Ishikawa (cell line): Measurements from ENCODE around the gene ATP9B.

Source experiments
- CEBPB ChIP-seq: IDR thresholded peaks from 2 replicates; pipeline ENCODE4 v1.6.1; 2012
- CREB1 ChIP-seq: IDR thresholded peaks from 2 replicates; pipeline ENCODE4 v1.6.1; 2012; ENCODE audit warnings: low read depth
- EGR1 ChIP-seq: IDR thresholded peaks from 2 replicates; pipeline ENCODE4 v1.6.1; 2012
- EP300 ChIP-seq: IDR thresholded peaks from 2 replicates; pipeline ENCODE4 v1.6.1; 2012; ENCODE audit warnings: borderline replicate concordance
- FOXM1 ChIP-seq: IDR thresholded peaks from 2 replicates; pipeline ENCODE4 v1.6.1; 2012; ENCODE audit warnings: low read depth, borderline replicate concordance
- NFIC ChIP-seq: IDR thresholded peaks from 2 replicates; pipeline ENCODE4 v1.6.1; 2012
- RAD21 ChIP-seq: IDR thresholded peaks from 2 replicates; pipeline ENCODE4 v1.6.1; 2012; ENCODE audit warnings: low read depth
- TAF1 ChIP-seq: IDR thresholded peaks from 2 replicates; pipeline ENCODE4 v1.6.1; 2012; ENCODE audit warnings: low read depth, mild to moderate bottlenecking
- TCF12 ChIP-seq: IDR thresholded peaks from 2 replicates; pipeline ENCODE4 v1.6.1; 2012; ENCODE audit warnings: low read depth
- TEAD4 ChIP-seq: IDR thresholded peaks from 2 replicates; pipeline ENCODE4 v1.6.1; 2012
- USF1 ChIP-seq: IDR thresholded peaks from 2 replicates; pipeline ENCODE4 v1.6.1; 2012
- YY1 ChIP-seq: IDR thresholded peaks from 2 replicates; pipeline ENCODE4 v1.6.1; 2012; ENCODE audit warnings: low read depth
- ZBTB7A ChIP-seq: IDR thresholded peaks from 2 replicates; pipeline ENCODE4 v1.6.1; 2012; ENCODE audit warnings: low read depth
- TF ChIP-seq, protein P1 (sequence below): IDR thresholded peaks from 2 replicates; pipeline ENCODE4 v1.6.1; 2012
- TF ChIP-seq, protein P2 (sequence below): IDR thresholded peaks from 2 replicates; pipeline ENCODE4 v1.6.1; 2012; ENCODE audit warnings: low read depth, mild to moderate bottlenecking

The ATP9B gene

GRCh38 chr18:79104137-79104536, 34.9 kb downstream of the ATP9B start:
- TF ChIP-seq, protein P1, sequence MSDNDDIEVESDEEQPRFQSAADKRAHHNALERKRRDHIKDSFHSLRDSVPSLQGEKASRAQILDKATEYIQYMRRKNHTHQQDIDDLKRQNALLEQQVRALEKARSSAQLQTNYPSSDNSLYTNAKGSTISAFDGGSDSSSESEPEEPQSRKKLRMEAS, result no peak
- TF ChIP-seq, protein P2, sequence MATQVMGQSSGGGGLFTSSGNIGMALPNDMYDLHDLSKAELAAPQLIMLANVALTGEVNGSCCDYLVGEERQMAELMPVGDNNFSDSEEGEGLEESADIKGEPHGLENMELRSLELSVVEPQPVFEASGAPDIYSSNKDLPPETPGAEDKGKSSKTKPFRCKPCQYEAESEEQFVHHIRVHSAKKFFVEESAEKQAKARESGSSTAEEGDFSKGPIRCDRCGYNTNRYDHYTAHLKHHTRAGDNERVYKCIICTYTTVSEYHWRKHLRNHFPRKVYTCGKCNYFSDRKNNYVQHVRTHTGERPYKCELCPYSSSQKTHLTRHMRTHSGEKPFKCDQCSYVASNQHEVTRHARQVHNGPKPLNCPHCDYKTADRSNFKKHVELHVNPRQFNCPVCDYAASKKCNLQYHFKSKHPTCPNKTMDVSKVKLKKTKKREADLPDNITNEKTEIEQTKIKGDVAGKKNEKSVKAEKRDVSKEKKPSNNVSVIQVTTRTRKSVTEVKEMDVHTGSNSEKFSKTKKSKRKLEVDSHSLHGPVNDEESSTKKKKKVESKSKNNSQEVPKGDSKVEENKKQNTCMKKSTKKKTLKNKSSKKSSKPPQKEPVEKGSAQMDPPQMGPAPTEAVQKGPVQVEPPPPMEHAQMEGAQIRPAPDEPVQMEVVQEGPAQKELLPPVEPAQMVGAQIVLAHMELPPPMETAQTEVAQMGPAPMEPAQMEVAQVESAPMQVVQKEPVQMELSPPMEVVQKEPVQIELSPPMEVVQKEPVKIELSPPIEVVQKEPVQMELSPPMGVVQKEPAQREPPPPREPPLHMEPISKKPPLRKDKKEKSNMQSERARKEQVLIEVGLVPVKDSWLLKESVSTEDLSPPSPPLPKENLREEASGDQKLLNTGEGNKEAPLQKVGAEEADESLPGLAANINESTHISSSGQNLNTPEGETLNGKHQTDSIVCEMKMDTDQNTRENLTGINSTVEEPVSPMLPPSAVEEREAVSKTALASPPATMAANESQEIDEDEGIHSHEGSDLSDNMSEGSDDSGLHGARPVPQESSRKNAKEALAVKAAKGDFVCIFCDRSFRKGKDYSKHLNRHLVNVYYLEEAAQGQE, result no peak
- TF ChIP-seq YY1 (no peak), NFIC (no peak), EP300 (no peak), TCF12 (no peak)

GRCh38 chr18:79105455-79105854, 36.3 kb downstream of the ATP9B start:
- TF ChIP-seq NFIC, result no peak

- TF ChIP-seq FOXM1 (no peak), CREB1 (no peak), EGR1 (no peak), YY1 (no peak), USF1 (no peak), TEAD4 (no peak)
- TF ChIP-seq, protein P2, result no peak
These were observed 36.9 kb downstream of the ATP9B start for GRCh38 chr18:79106084-79106483.

- TF ChIP-seq EP300 (no peak), TCF12 (no peak), TAF1 (no peak), USF1 (no peak), CEBPB (no peak), YY1 (no peak), EGR1 (no peak), CREB1 (no peak), RAD21 (no peak), TEAD4 (no peak), NFIC (no peak), FOXM1 (no peak), ZBTB7A (no peak)
- TF ChIP-seq, protein P2, result no peak
- TF ChIP-seq, protein P1, result no peak
These were observed 38.7 kb downstream of the ATP9B start for GRCh38 chr18:79107886-79108285.

DNA sequence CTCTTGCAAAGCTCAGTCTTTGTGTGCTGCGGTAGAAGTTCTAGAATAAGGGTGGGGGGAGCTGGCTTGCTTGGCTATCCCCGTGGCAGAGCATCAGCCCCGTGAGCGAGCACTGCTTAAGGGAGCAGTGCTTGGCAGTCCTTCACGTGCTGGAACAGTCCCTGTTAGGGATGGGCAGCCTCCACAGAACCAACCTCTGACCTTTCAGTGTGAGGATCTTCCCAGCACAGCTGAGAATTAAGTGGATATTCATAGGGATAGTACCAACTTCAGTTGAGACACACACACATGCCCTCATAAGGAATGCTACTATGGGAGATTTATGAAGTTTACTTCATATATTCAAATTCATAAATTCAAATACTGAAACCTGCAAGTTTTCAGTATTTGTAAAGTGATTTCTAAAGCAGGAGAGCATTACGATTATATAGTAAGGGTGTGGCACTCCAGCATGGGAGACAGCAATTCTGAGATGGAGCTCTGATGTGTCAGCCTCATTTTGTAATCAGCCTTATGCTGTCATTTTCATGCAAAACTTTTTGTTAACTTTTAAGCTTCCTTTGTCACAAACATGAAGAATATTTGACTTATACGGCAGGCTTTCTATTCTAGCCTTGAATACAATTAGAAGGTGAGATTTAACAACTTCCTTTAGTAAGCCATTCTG, 39.5 kb downstream of the ATP9B start:
- TF ChIP-seq NFIC (no peak), TEAD4 (no peak), FOXM1 (no peak), CREB1 (no peak), EGR1 (no peak), YY1 (no peak), USF1 (no peak), TAF1 (no peak), CEBPB (no peak), EP300 (no peak), TCF12 (no peak), RAD21 (no peak), ZBTB7A (no peak)
- TF ChIP-seq, protein P1, result no peak
- TF ChIP-seq, protein P2, result no peak
